Posterior cingulate gyrus (tissue), 11 donors: Measurements from ENCODE around the gene TLE7.

Source experiments
- DNase-seq, 10 donors: peaks; one replicate each; pipeline versions ENCODE4 v3.0.0 to v3.0.0-alpha.2; 2020 to 2021; ENCODE audit warnings: mixed read lengths in 3 of 10
- intact Hi-C: fragments of 100-400 bp; cut with DNase I; formaldehyde crosslinking; loops from one replicate; pipeline ENCODE4 v1.15.1; 2023

Gene TLE7

GRCh38 chr16:71380831-71381230 lies 61.0 kb downstream of the TLE7 start:
- intact Hi-C loops = no loop called here
- DNase-seq = no peak
